Mammary epithelial cell (primary cell): ENCODE results near the gene WDR5B.
"Not testable (repeated sequence)": the region's sequence is repeated elsewhere in the genome, so short reads cannot be mapped to it uniquely, and the experiment has no call there.

Experiments used
- EZH2 ChIP-seq: IDR thresholded peaks from 2 replicates; pipeline ENCODE4 v1.6.1; 2012; ENCODE audit warnings: low read length, inconsistent platforms, borderline replicate concordance
- TF ChIP-seq, protein P1 (sequence below), 2 donors: IDR thresholded peaks in 1 of 2; conservative IDR thresholded peaks in 1 of 2; 2 replicates each; pipeline ENCODE4 v1.5.1; 2011 to 2012; ENCODE audit warnings: inconsistent platforms in 2 of 2, low read length in 2 of 2, mild to moderate bottlenecking in 2 of 2, control low read depth in 1 of 2, low read depth in 1 of 2; ENCODE audit not compliant: insufficient read depth in 1 of 2; ENCODE audit errors: extremely low read depth in 1 of 2

DNA sequence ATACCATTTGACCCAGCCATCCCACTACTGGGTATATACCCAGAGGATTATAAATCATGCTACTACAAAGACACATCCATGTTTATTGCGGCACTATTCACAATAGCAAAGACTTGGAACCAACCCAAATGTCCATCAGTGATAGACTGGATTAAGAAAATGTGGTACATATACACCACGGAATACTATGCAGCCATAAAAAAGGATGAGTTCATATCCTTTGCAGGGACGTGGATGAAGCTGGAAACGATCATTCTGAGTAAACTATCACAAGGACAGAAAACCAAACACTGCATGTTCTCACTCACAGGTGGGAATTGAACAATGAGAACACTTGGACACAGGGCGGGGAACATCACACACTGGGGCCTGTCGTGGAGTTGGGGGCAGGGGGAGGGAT, 32.4 kb upstream of the WDR5B start:
- TF ChIP-seq, protein P1, sequence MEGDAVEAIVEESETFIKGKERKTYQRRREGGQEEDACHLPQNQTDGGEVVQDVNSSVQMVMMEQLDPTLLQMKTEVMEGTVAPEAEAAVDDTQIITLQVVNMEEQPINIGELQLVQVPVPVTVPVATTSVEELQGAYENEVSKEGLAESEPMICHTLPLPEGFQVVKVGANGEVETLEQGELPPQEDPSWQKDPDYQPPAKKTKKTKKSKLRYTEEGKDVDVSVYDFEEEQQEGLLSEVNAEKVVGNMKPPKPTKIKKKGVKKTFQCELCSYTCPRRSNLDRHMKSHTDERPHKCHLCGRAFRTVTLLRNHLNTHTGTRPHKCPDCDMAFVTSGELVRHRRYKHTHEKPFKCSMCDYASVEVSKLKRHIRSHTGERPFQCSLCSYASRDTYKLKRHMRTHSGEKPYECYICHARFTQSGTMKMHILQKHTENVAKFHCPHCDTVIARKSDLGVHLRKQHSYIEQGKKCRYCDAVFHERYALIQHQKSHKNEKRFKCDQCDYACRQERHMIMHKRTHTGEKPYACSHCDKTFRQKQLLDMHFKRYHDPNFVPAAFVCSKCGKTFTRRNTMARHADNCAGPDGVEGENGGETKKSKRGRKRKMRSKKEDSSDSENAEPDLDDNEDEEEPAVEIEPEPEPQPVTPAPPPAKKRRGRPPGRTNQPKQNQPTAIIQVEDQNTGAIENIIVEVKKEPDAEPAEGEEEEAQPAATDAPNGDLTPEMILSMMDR (conservative IDR thresholded peaks at IDR 0.05 in 1 of 2, IDR thresholded peaks at IDR 0.05 in 1 of 2; ENCODE audit: extremely low read depth in 1 of 2, insufficient read depth in 1 of 2, low read depth in 1 of 2, low read length in 2 of 2), result not testable (repeated sequence)
- TF ChIP-seq EZH2, result not testable (repeated sequence)
